Measurements from ENCODE around the gene UBE2M. TPM values are rescaled to one million over a fixed set of nuclear protein-coding genes. Genes with fewer than 3 reads are reported as not detected.

Gene UBE2M
- total and polyA plus RNA-seq, 4 experiments from 2014 or later = 12.4 to 58.3 (median 39.5) TPM

DNA sequence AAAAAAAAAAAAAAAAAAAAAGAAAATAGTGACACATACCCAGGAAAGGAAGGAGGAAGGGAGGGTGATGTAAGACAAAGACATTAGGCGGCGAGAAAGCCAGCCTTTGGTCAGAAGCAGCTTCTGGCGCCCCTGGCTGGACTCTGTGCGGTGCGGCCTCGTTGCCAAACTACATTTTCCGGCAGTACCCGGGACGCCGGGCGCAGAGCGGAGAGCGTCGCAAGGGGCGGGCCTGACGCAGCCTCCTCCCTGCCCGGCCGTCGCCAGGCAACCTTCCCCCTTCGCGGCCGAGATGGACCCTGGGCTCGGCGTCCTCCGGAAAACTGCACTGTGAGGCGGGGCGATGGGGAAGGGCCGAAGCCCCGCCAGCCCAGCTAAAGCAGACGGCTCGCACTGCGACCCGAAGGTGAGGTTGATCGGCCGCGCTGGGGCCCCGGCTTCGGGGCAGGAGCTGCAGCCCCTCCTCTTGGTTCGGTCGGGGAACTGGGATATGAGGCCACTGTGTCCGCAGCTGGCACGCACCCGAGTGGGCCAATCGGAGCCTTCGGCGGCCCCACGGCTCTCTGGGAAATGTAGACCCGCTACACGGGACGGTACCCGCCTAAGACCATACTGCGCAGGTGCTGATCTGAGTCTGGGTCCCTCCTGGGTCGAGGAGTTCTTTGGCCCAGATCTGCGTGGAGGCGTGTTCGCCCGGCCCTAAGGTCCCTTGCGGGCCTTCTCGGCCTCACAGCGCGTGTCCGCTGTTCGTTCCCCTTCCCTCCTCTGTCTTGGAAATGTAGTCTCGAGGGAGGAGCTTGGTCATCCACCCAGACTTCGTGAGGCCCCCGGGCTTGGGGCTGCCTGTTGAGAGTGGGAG, 17.0 kb upstream of the UBE2M start:
- Histone ChIP-seq H3K36me3 (ENCODE audit: insufficient read depth, low read length) (no peaks in the 10 kb centered on the region), H3K27me3 (ENCODE audit: insufficient read depth, low read length) (no peaks in the 10 kb centered on the region), H3K27ac (ENCODE audit: low read depth, low read length) (peak overlapping the region; percentile 99), H3K4me1 (ENCODE audit: insufficient read depth, low read length) (peaks cover 29% of the 10 kb centered on the region), H3K4me3 (ENCODE audit: low read length in 2 of 2) (peak overlapping the region; percentile 92 to 98), H3K9me3 (ENCODE audit: control insufficient read depth in 1 of 2, low read length in 2 of 2) (no peaks in the 10 kb centered on the region)
- Mint-ChIP-seq H3K27me3 (no peaks in the 10 kb centered on the region), H3K9me3 (peaks cover 0 to 2% (median 0%) of the 10 kb centered on the region in 8 donors), H3K4me1 (peaks cover 24 to 63% (median 44%) of the 10 kb centered on the region in 4 donors), H3K36me3 (peaks cover 0 to 23% of the 10 kb centered on the region in 2 donors), H3K4me3 (peak overlapping the region; percentile 84 to 93 (median 87)), H3K27ac (peak overlapping the region; percentile 95 to 100 (median 98))
- peak; percentile 76 to 81 (median 80) for DNase-seq
- intact Hi-C loops (cut with micrococcal nuclease) = no loop called here
- ChIA-PET CTCF (ENCODE audit: partially characterized antibody) (interaction anchor here (1.1 to 13.2 kb wide), 3 partner anchors 20 to 57 kb away, joined by 4 to 260 read pairs (median 6); partner anchors contain the start of genes CHMP2A, SLC27A5, TRIM28 and ZBTB45), POLR2A (ENCODE audit: partially characterized antibody) (interaction anchor here (0.7 to 2.9 kb wide), 13 partner anchors 14 to 392 kb away, joined by 3 to 39 read pairs (median 5); partner anchors contain the start of genes CHMP2A, TRIM28, UBE2M and ZBTB45)

DNA sequence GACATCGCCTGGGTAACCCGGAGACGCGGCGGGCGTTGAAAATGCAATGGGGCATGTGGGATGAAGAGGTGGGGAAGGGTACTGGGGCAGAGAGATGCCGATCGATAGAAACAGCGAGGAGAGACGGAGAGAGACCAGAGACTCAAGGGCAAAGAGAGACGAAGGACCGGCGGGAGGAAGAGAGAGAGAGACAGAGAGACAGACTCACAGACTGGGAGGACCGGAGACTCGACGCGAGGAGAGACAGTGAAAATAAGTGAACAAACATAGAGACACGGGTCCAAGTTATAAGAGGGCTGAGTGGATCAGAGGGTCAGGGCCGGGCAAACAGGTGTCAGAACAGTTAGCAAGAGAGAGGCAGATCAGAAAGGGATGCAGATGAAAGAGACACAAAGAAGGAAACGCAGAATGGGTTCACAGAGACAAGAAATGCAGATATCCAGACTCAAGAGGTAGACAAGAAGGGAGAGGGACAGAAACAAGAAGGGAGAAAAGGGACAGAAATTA, 15.3 kb upstream of the UBE2M start:
- Histone ChIP-seq H3K27ac (ENCODE audit: low read depth, low read length) (peak overlapping the region; percentile 99), H3K27me3 (ENCODE audit: insufficient read depth, low read length) (no peaks in the 10 kb centered on the region), H3K36me3 (ENCODE audit: insufficient read depth, low read length) (no peaks in the 10 kb centered on the region), H3K4me3 (ENCODE audit: low read length in 2 of 2) (peak overlapping the region; percentile 67 to 78), H3K9me3 (ENCODE audit: control insufficient read depth in 1 of 2, low read length in 2 of 2) (no peaks in the 10 kb centered on the region), H3K4me1 (ENCODE audit: insufficient read depth, low read length) (peaks cover 29% of the 10 kb centered on the region)
- peaks cover 18 to 50% (median 37%) of the 10 kb centered on the region in 4 donors for H3K4me1 Mint-ChIP-seq
- DNase-seq = no peak
- H3K27ac Mint-ChIP-seq = peak overlapping the region; percentile 96 to 100 (median 100)
- intact Hi-C loops (cut with micrococcal nuclease) = loop anchor here (1.0 kb wide), 7 partner anchors 14 to 295 kb away; partner anchors contain the start of genes TRIM28, ZNF446, ZNF584 and ZNF8
- ChIA-PET CTCF (ENCODE audit: partially characterized antibody) (interaction anchor here (13.2 kb wide), 1 partner anchor 56 kb away, joined by 260 read pairs; the partner anchor contains the start of genes SLC27A5 and ZBTB45), POLR2A (ENCODE audit: partially characterized antibody) (interaction anchor here (1.5 to 3.8 kb wide), 3 partner anchors 11 to 17 kb away, joined by 4 to 45 read pairs (median 11); partner anchors contain the start of gene UBE2M)
- peaks cover 0 to 23% of the 10 kb centered on the region in 2 donors for H3K36me3 Mint-ChIP-seq
- peak overlapping the region; percentile 89 to 99 (median 96) for H3K4me3 Mint-ChIP-seq
- no peaks in the 10 kb centered on the region for H3K27me3 Mint-ChIP-seq
- peaks cover 0 to 2% (median 0%) of the 10 kb centered on the region in 8 donors for H3K9me3 Mint-ChIP-seq

DNA sequence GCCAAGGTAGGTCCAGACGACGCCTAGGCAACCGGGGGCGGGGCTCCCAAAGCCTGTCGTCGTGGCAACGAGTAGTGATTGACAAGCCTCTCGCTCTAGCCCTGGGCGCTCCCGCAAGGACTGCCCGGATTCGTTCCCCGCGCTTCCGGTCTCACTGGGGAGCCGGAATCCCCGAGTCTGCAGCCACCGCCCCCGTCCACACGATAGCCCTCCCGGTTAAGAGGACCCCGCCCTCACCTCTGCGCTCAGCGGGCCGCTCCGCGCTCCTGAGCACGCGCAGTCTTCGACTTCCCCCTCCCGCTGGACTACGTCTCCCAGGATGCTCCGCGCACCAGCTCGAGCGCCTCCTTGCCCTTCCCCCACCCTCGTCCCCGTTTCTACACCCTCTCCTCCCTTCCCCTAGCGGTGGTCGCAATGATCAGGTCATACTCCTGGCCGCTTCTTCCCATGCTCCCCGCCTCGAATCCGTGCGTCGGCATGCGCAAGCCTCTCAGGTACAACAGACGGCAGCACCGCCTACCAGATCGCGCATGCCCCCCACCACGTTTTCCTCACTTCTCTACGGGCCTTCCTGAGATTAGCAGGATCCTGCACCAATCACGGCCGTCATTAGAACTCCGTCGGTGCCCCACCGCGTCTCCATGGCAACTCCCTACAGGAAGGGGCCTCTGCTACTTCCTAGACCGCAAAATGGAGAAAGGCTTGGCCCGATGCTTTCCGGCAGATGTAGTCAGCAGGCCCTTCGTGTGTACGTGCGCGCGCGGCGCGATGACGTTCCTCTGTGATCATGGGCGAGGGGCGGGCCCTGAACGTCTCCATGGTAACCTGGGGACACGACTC, 14.6 kb upstream of the UBE2M start, which contains the start of gene MZF1:
MZF1 (minus strand) TSS at position 518 of the 840 bp plus-strand sequence. CDS start 1,946 bp downstream, outside the sequence.
- POLR2A ChIA-PET (ENCODE audit: partially characterized antibody) = interaction anchor here (0.9 to 4.6 kb wide), 9 partner anchors 10 to 133 kb away, joined by 3 to 47 read pairs (median 13); partner anchors contain the start of genes CHMP2A, TRIM28, UBE2M and ZBTB45
- Mint-ChIP-seq H3K36me3 (peaks cover 0 to 27% of the 10 kb centered on the region in 2 donors), H3K4me3 (peak within 1 kb of the TSS; percentile 89 to 99 (median 96)), H3K4me1 (peaks cover 16 to 44% (median 32%) of the 10 kb centered on the region in 4 donors), H3K9me3 (peaks cover 0 to 2% (median 0%) of the 10 kb centered on the region in 8 donors), H3K27me3 (no peaks in the 10 kb centered on the region), H3K27ac (peak within 1 kb of the TSS; percentile 96 to 100 (median 100))
- peak within 1 kb of the TSS; percentile 67 to 78 for H3K4me3 ChIP-seq (ENCODE audit: low read length in 2 of 2)
- H3K36me3 ChIP-seq (ENCODE audit: insufficient read depth, low read length) = no peaks in the 10 kb centered on the region
- intact Hi-C loops (cut with micrococcal nuclease) = loop anchor here (1.0 kb wide), 7 partner anchors 14 to 295 kb away; partner anchors contain the start of genes TRIM28, ZNF446, ZNF584 and ZNF8
- H3K9me3 ChIP-seq (ENCODE audit: control insufficient read depth in 1 of 2, low read length in 2 of 2) = no peaks in the 10 kb centered on the region
- no peaks in the 10 kb centered on the region for H3K27me3 ChIP-seq (ENCODE audit: insufficient read depth, low read length)
- peak; percentile 99 to 100 (median 100) for DNase-seq
- CTCF ChIA-PET (ENCODE audit: partially characterized antibody) = interaction anchor here (2.4 kb wide), 1 partner anchor 52 kb away, joined by 10 read pairs; the partner anchor contains the start of gene ZBTB45
- H3K27ac ChIP-seq (ENCODE audit: low read depth, low read length) = peak within 1 kb of the TSS; percentile 99
- peaks cover 29% of the 10 kb centered on the region for H3K4me1 ChIP-seq (ENCODE audit: insufficient read depth, low read length)

DNA sequence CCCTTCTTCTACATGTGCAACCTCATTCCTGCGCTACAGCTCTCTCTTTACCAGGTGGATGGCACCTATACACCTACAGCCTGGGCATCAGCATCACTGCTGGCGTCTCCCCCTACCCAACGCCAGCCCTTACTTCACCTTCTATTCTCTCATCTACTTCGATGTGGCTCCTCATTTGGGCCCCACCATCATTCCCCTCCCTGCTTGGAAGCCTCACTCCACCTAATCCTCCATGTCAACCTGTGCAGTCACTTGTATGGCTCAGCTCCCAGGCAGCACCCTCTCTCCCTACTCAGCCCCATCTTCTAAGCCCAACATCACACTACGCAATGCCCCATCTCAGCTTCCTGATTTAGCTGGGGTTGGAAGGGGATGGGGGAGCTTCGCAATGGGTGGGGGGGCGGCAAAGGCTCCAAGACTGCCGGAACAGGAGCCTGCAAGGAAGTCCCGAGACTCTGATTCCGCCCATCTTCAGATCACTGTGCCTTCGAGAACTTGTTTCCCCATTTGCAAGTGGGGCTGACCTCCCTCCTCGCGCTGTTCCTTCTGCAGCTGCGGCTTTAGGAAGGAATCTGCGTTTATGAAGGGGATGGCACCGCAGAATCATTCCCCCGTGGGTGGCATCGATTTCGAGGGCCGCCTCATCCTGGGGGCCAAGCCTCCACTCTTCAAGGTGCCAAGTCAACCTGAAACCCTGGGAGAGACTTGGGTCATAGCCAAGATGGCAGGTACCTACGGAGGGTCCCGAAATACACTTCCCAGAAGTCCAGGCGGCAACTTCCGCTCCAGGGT, 13.8 kb upstream of the UBE2M start:
- POLR2A ChIA-PET (ENCODE audit: partially characterized antibody) = interaction anchor here (0.9 to 4.6 kb wide), 10 partner anchors 9 to 132 kb away, joined by 3 to 47 read pairs (median 8); partner anchors contain the start of genes CHMP2A, TRIM28, UBE2M and ZBTB45
- DNase-seq = no peak
- Histone ChIP-seq H3K9me3 (ENCODE audit: control insufficient read depth in 1 of 2, low read length in 2 of 2) (no peaks in the 10 kb centered on the region), H3K27ac (ENCODE audit: low read depth, low read length) (peak overlapping the region; percentile 99), H3K4me1 (ENCODE audit: insufficient read depth, low read length) (peaks cover 29% of the 10 kb centered on the region), H3K27me3 (ENCODE audit: insufficient read depth, low read length) (no peaks in the 10 kb centered on the region), H3K36me3 (ENCODE audit: insufficient read depth, low read length) (no peaks in the 10 kb centered on the region), H3K4me3 (ENCODE audit: low read length in 2 of 2) (peak overlapping the region; percentile 26 to 78)
- H3K27ac Mint-ChIP-seq = peak overlapping the region; percentile 96 to 100 (median 100)
- intact Hi-C loops (cut with micrococcal nuclease) = no loop called here
- H3K9me3 Mint-ChIP-seq = peaks cover 0 to 2% (median 0%) of the 10 kb centered on the region in 8 donors
- H3K4me3 Mint-ChIP-seq = peak overlapping the region; percentile 89 to 99 (median 96)
- H3K27me3 Mint-ChIP-seq = no peaks in the 10 kb centered on the region
- H3K4me1 Mint-ChIP-seq = peaks cover 16 to 38% (median 28%) of the 10 kb centered on the region in 4 donors
- peaks cover 0 to 28% of the 10 kb centered on the region in 2 donors for H3K36me3 Mint-ChIP-seq
- CTCF ChIA-PET (ENCODE audit: partially characterized antibody) = interaction anchor here (2.4 kb wide), 1 partner anchor 52 kb away, joined by 10 read pairs; the partner anchor contains the start of gene ZBTB45

DNA sequence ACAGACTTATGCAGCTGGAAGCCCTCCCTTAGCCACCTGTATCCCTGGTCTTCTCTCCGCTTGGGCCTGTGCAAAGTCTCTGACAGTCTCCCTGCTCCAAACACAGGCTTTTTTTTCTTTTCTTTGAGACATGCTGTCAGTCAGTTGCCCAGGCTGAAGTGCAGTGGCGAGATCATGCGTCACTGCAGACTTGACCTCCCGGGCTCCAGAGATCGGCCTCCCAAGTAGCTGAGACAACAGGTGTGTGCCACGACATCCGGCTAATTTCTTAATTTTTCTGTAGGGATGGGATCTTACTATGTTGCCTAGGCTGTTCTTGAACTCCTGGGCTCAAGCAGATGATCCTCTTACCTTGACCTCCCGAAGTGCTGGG, 13.2 kb upstream of the UBE2M start:
- Histone ChIP-seq H3K27ac (ENCODE audit: low read depth, low read length) (no peak overlapping the region), H3K9me3 (ENCODE audit: control insufficient read depth in 1 of 2, low read length in 2 of 2) (no peaks in the 10 kb centered on the region), H3K27me3 (ENCODE audit: insufficient read depth, low read length) (no peaks in the 10 kb centered on the region), H3K36me3 (ENCODE audit: insufficient read depth, low read length) (no peaks in the 10 kb centered on the region), H3K4me1 (ENCODE audit: insufficient read depth, low read length) (peaks cover 29% of the 10 kb centered on the region), H3K4me3 (ENCODE audit: low read length in 2 of 2) (no peak overlapping the region)
- ChIA-PET CTCF (ENCODE audit: partially characterized antibody) (interaction anchor here (2.4 kb wide), 1 partner anchor 51 kb away, joined by 10 read pairs; the partner anchor contains the start of gene ZBTB45), POLR2A (ENCODE audit: partially characterized antibody) (interaction anchor here (1.3 to 4.6 kb wide), 6 partner anchors 9 to 51 kb away, joined by 3 to 47 read pairs (median 38); partner anchors contain the start of genes CHMP2A, TRIM28, UBE2M and ZBTB45)
- Mint-ChIP-seq H3K36me3 (peaks cover 0 to 29% of the 10 kb centered on the region in 2 donors), H3K27me3 (no peaks in the 10 kb centered on the region), H3K4me3 (peak overlapping the region in 2 of 8 donors; percentile 89 to 95), H3K4me1 (peaks cover 16 to 38% (median 27%) of the 10 kb centered on the region in 4 donors), H3K9me3 (peaks cover 0 to 2% (median 0%) of the 10 kb centered on the region in 8 donors), H3K27ac (peak overlapping the region in 6 of 7 donors; percentile 96 to 100 (median 100))
- intact Hi-C loops (cut with micrococcal nuclease) = no loop called here
- no peak for DNase-seq

Measured in CD4-positive, alpha-beta memory T cell (primary cell).